OCI-LY3 (cell line): ENCODE data around the gene ZNF521.

Source experiments
- H2AFZ ChIP-seq: fragments of 200-600, 300-600 bp; shearing (Covaris generic); 2 replicates; pipeline ENCODE4 v1.6.0; 2014; ENCODE audit warnings: antibody characterized with exemption, low read depth, low read length
- H3K27ac ChIP-seq: fragments of 200-600, 300-600 bp; sonication (generic); 2 replicates; pipeline ENCODE4 v1.5.1; 2014; ENCODE audit warnings: mild to moderate bottlenecking, low read length, moderate library complexity, mixed read lengths
- H3K27me3 ChIP-seq: fragments of 200-600, 300-600 bp; sonication (generic); 2 replicates; pipeline ENCODE4 v1.6.1; 2014; ENCODE audit warnings: low read depth, low read length, mixed read lengths
- H3K36me3 ChIP-seq: fragments of 200-600, 300-600 bp; sonication (generic); replicated peaks from 2 replicates; pipeline ENCODE3; 2014; ENCODE audit warnings: low read depth, low read length, mixed read lengths
- H3K4me1 ChIP-seq: fragments of 300-600, 200-600 bp; sonication (generic); 2 replicates; pipeline ENCODE4 v1.6.1; 2014; ENCODE audit warnings: low read length, mixed read lengths
- H3K4me2 ChIP-seq: fragments of 200-600, 300-600 bp; sonication (generic); 2 replicates; pipeline ENCODE4 v1.6.1; 2014; ENCODE audit warnings: low read length, mixed read lengths
- H3K4me3 ChIP-seq: fragments of 300-600, 200-600 bp; sonication (generic); 2 replicates; pipeline ENCODE4 v1.5.1; 2014; ENCODE audit warnings: antibody characterized with exemption, mild to moderate bottlenecking, low read length, moderate library complexity
- H3K79me2 ChIP-seq: fragments of 300-600, 200-600 bp; shearing (Covaris generic); 2 replicates; pipeline ENCODE4 v1.6.1; 2014; ENCODE audit warnings: mild to moderate bottlenecking, low read length, mixed read lengths
- H3K9ac ChIP-seq: fragments of 300-600, 200-600 bp; shearing (Covaris generic); 2 replicates; pipeline ENCODE4 v1.6.0; 2014; ENCODE audit warnings: mild to moderate bottlenecking, low read length, moderate library complexity
- H3K9me3 ChIP-seq: fragments of 200-600, 300-600 bp; shearing (Covaris generic); 2 replicates; pipeline ENCODE4 v1.6.1; 2014; ENCODE audit warnings: low read length, mixed read lengths; ENCODE audit not compliant: insufficient read depth
- H4K20me1 ChIP-seq: fragments of 200-600, 300-600 bp; sonication (generic); 2 replicates; pipeline ENCODE4 v1.6.1; 2016; ENCODE audit warnings: low read length, mixed read lengths; ENCODE audit not compliant: insufficient read depth
- EZH2phosphoT487 ChIP-seq: fragments of 200-600 bp; shearing (Covaris generic); IDR thresholded peaks from 2 replicates; pipeline ENCODE4 v1.6.1; 2018; ENCODE audit warnings: antibody characterized with exemption, mixed run types, low read depth
- TF ChIP-seq, protein P1 (sequence below): fragments of 200-600, 300-600 bp; sonication (generic); IDR thresholded peaks from 2 replicates; pipeline ENCODE4 v1.5.1; 2014; ENCODE audit warnings: antibody characterized with exemption, low read length, low read depth

ZNF521 gene

DNA sequence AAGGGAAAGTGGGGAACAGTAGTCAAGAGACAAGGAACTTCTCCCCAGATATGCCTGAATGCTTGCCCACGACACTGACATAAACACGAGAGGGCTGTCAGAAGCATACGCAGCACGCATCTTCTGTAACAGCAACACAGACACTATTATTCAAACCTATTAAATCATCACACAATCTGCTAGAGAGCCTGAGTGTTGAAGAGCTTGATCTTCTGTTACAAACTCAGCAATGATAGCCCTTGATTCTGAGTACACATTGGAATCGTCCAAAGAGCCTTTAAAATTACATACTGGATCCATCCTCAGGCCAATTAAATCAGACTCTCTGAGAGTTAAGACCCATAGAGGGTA is 111.6 kb downstream of the ZNF521 start:
- Histone ChIP-seq H3K4me3 (no peak overlapping the region), H3K27me3 (peaks cover 3% of the 10 kb centered on the region; the same call in 1 of the 2 replicates), H3K36me3 (no peaks in the 10 kb centered on the region), H3K79me2 (no peaks in the 10 kb centered on the region), H3K27ac (no peak overlapping the region), H2AFZ (no peak overlapping the region), H3K4me2 (no peak overlapping the region), H3K9me3 (no peaks in the 10 kb centered on the region), H3K9ac (no peak overlapping the region), H4K20me1 (no peaks in the 10 kb centered on the region), H3K4me1 (no peaks in the 10 kb centered on the region)
- TF ChIP-seq, protein P1, sequence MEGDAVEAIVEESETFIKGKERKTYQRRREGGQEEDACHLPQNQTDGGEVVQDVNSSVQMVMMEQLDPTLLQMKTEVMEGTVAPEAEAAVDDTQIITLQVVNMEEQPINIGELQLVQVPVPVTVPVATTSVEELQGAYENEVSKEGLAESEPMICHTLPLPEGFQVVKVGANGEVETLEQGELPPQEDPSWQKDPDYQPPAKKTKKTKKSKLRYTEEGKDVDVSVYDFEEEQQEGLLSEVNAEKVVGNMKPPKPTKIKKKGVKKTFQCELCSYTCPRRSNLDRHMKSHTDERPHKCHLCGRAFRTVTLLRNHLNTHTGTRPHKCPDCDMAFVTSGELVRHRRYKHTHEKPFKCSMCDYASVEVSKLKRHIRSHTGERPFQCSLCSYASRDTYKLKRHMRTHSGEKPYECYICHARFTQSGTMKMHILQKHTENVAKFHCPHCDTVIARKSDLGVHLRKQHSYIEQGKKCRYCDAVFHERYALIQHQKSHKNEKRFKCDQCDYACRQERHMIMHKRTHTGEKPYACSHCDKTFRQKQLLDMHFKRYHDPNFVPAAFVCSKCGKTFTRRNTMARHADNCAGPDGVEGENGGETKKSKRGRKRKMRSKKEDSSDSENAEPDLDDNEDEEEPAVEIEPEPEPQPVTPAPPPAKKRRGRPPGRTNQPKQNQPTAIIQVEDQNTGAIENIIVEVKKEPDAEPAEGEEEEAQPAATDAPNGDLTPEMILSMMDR, result no peak
- TF ChIP-seq EZH2phosphoT487, result no peak

DNA sequence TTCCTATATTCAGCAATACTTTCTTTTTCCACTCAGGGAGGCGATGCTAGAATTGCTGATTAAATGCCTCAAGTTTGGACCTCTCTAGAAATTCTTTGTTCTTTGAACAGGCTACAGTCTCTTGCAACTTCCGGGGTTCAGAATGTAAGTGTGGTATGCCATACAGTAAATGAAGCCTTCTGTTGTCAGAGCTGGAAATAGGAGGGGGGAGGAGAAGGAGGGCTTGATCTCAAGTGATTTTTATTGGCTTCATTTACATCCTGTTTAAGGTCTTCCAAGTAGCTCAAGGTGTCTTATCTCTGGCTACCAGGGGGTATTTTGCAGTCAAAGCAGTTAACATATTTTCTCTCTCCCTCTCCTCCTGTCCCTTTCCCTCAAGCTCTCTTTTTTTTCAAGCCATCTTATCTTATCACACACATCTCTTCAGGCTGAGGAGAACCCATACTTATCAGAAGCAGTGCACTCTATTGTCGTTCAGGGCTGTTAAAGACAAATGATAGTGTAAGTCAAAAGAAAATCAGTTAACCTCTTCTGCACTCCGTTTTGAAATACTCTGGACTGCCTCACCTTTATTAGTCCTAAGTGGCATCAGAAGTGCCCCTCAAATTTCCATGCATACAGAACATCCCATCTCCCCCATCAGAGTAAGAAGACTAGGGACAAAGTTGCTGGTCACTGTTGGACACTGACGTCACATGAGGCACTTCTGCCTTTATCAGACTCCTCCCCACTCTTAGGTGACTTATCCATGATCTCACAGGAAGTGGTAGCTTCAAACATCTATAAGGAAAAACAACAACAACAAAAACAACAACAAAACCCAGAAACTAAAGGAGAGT is 112.2 kb downstream of the ZNF521 start:
- TF ChIP-seq, protein P1, result no peak
- no peak for TF ChIP-seq EZH2phosphoT487
- Histone ChIP-seq H3K27me3 (peaks cover 3% of the 10 kb centered on the region; the same call in 1 of the 2 replicates), H3K27ac (no peak overlapping the region), H3K79me2 (no peaks in the 10 kb centered on the region), H3K4me3 (no peak overlapping the region), H2AFZ (no peak overlapping the region), H3K36me3 (no peaks in the 10 kb centered on the region), H3K4me1 (no peaks in the 10 kb centered on the region), H3K9me3 (no peaks in the 10 kb centered on the region), H4K20me1 (no peaks in the 10 kb centered on the region), H3K9ac (no peak overlapping the region), H3K4me2 (no peak overlapping the region)

GRCh38 chr18:25239151-25239550 is 112.8 kb downstream of the ZNF521 start:
- Histone ChIP-seq H3K36me3 (no peaks in the 10 kb centered on the region), H3K4me1 (no peaks in the 10 kb centered on the region), H3K27me3 (peaks cover 3% of the 10 kb centered on the region; the same call in 1 of the 2 replicates), H3K9ac (no peak overlapping the region), H3K9me3 (no peaks in the 10 kb centered on the region), H3K4me3 (no peak overlapping the region), H3K4me2 (no peak overlapping the region), H3K79me2 (no peaks in the 10 kb centered on the region), H4K20me1 (no peaks in the 10 kb centered on the region), H3K27ac (no peak overlapping the region), H2AFZ (no peak overlapping the region)
- TF ChIP-seq, protein P1, result no peak
- no peak for TF ChIP-seq EZH2phosphoT487

DNA sequence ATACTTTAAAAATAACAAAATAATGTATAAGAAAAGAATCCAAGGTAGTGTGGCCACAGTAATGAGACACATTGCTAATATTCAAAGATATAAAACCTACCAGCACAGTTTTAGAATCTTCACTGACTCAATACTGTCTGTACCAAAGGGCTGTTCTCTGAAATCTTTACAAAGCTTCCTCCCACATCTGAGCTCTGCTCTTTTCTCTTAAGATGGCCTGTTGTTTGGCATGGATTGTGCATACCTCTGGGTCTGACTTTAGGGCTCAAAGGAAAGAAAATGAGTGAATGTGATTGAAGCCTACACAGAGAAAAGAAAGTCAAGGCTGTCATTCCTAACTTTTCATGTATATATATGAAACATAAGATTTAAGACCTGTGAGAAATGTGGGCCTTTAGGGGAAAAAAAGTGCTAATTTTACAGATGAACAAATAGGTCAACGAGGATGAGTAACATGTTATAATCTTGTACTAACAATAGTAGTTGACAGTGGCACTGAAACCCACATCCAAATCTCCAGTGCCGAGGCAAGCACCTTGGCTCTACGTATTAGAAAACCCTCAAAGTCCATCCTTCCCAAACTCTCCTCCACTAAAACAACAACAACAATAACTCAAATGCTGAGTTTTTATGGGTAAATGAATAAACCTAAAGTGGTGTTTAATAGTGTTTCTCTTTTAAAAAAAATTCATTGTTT is 114.2 kb downstream of the ZNF521 start:
- Histone ChIP-seq H3K27me3 (no peaks in the 10 kb centered on the region; the same call in 1 of the 2 replicates), H3K4me1 (no peaks in the 10 kb centered on the region), H2AFZ (no peak overlapping the region), H3K79me2 (no peaks in the 10 kb centered on the region), H4K20me1 (no peaks in the 10 kb centered on the region), H3K36me3 (no peaks in the 10 kb centered on the region), H3K4me3 (no peak overlapping the region), H3K4me2 (no peak overlapping the region), H3K9me3 (no peaks in the 10 kb centered on the region), H3K9ac (no peak overlapping the region), H3K27ac (no peak overlapping the region)
- TF ChIP-seq, protein P1, result no peak
- no peak for TF ChIP-seq EZH2phosphoT487
